Measurements from ENCODE around the gene NDFIP2. TPM values are rescaled to one million over a fixed set of nuclear protein-coding genes. Genes with fewer than 3 reads are reported as not detected.

NDFIP2 gene
- polyA plus RNA-seq, 1 donor (not counting 4 experiments of a cell fraction or from before 2014, with no cell fraction given), result 244 TPM

DNA sequence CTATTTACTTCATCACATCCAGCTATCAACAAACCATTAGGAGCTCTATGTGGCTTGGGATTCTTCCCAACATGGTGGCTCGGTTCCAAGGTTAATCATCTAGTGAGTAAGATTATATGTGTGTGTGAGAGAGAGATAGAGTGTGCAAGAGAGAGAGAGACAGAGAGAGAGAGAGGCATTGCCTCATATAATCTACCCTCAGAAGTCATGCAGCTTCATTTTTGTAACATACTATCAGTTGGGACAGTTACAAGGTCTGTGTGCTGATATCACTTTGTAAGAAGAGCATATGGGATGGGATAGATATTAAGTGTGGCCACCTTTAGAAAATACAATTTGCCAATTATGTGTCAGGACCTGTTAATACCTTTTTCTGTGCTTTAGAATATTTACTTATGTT, 104.1 kb downstream of the NDFIP2 start:
- H3K27ac ChIP-seq (ENCODE audit: control insufficient read depth, insufficient read depth, low read length), result no peak overlapping the region

DNA sequence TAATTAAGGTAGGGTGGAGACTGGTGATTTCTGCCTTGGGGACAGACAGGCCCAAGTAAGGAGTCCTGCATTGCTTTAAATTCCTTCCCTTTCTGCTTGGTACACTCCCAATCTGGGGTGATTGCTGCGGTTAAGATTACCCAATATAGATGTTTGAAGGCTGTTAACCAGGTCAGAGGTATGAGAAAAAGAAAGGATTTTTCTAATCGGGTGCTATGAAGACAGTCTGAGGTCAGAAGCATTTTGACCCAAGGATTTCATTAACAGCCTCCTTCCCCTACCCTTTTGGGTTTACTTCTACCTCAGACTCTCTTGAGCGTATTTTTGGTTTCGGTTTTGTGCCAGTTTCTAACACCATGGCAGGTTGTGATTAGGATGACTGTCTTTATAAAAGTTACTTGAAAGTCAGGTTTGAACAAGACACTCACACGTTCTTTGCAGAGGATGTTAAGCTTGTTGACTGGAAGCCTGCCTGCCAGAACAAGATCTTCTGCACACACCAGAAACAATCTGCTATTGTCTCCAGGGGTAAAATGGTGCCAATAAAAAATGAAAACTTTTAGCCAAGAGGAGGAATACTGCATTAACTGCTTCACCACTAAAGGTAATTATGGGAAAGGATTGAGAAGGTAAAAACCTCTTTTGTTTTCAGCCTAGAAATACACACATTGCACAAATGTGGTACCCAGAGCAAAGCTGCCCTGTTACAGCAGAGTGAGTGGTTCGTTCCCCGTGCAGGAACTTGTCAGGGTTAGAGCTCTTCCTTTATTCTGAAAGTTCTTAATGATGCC, 108.8 kb downstream of the NDFIP2 start:
- Histone ChIP-seq H3K9ac (ENCODE audit: control insufficient read depth, extremely low read depth, insufficient read depth, low read length) (peak overlapping the region; percentile 73), H3K4me2 (ENCODE audit: control insufficient read depth, extremely low read depth, insufficient read depth, low read depth, low read length) (peak overlapping the region; percentile 79), H3K36me3 (ENCODE audit: control insufficient read depth in 2 of 2, extremely low read depth in 1 of 2, insufficient read depth in 2 of 2, low read length in 2 of 2) (peaks cover 0 to 4% of the 10 kb centered on the region in 2 experiments), H3K9me3 (ENCODE audit: control insufficient read depth, low read depth, low read length) (peaks cover 2% of the 10 kb centered on the region), H3K4me3 (ENCODE audit: control insufficient read depth in 2 of 3, extremely low read depth in 1 of 3, insufficient read depth in 2 of 3, low read depth in 1 of 3, low read length in 3 of 3) (peak overlapping the region; percentile 20 to 69 (median 60)), H3K27ac (ENCODE audit: control insufficient read depth, insufficient read depth, low read length) (peak overlapping the region; percentile 91), H3K4me1 (ENCODE audit: control insufficient read depth, extremely low read depth, insufficient read depth, low read length) (peaks cover 41% of the 10 kb centered on the region), H3K9me1 (ENCODE audit: control insufficient read depth, extremely low read depth, insufficient read depth, low read length) (no peaks in the 10 kb centered on the region), H4K20me1 (ENCODE audit: control insufficient read depth, extremely low read depth, insufficient read depth, low read length) (no peaks in the 10 kb centered on the region), H3K27me3 (ENCODE audit: control insufficient read depth, extremely low read depth, insufficient read depth, low read length) (no peaks in the 10 kb centered on the region), H3K79me2 (ENCODE audit: control insufficient read depth, insufficient read depth, low read length) (no peaks in the 10 kb centered on the region), H2AFZ (ENCODE audit: control insufficient read depth, low read length) (peak overlapping the region; percentile 44)
- dilution Hi-C loops (cut with MboI; ENCODE audit: extremely low pct_ligation_motif_present, low sequenced_read_pairs), result no loop called here
- FAIRE-seq (peak; percentile 95), DNase-seq (ENCODE audit: low read depth, low spot score) (no peak)
- TF ChIP-seq EZH2 (IDR thresholded peaks at IDR 0.05; ENCODE audit: low read length), result no peak
- TF ChIP-seq, protein P1, sequence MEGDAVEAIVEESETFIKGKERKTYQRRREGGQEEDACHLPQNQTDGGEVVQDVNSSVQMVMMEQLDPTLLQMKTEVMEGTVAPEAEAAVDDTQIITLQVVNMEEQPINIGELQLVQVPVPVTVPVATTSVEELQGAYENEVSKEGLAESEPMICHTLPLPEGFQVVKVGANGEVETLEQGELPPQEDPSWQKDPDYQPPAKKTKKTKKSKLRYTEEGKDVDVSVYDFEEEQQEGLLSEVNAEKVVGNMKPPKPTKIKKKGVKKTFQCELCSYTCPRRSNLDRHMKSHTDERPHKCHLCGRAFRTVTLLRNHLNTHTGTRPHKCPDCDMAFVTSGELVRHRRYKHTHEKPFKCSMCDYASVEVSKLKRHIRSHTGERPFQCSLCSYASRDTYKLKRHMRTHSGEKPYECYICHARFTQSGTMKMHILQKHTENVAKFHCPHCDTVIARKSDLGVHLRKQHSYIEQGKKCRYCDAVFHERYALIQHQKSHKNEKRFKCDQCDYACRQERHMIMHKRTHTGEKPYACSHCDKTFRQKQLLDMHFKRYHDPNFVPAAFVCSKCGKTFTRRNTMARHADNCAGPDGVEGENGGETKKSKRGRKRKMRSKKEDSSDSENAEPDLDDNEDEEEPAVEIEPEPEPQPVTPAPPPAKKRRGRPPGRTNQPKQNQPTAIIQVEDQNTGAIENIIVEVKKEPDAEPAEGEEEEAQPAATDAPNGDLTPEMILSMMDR (optimal IDR thresholded peaks at IDR 0.05 in 1 of 3, IDR thresholded peaks at IDR 0.05 in 1 of 3, conservative IDR thresholded peaks at IDR 0.05 in 1 of 3; ENCODE audit: extremely low read depth in 1 of 3, insufficient read depth in 2 of 3, low read length in 3 of 3), result no peak

More for the DNA sequence above, 104.1 kb downstream of the NDFIP2 start:
- Histone ChIP-seq H3K36me3 (ENCODE audit: control insufficient read depth in 2 of 2, extremely low read depth in 1 of 2, insufficient read depth in 2 of 2, low read length in 2 of 2) (no peaks in the 10 kb centered on the region), H3K4me2 (ENCODE audit: control insufficient read depth, extremely low read depth, insufficient read depth, low read depth, low read length) (no peak overlapping the region), H3K4me1 (ENCODE audit: control insufficient read depth, extremely low read depth, insufficient read depth, low read length) (peaks cover 21% of the 10 kb centered on the region), H2AFZ (ENCODE audit: control insufficient read depth, low read length) (no peak overlapping the region), H3K4me3 (ENCODE audit: control insufficient read depth in 2 of 3, extremely low read depth in 1 of 3, insufficient read depth in 2 of 3, low read depth in 1 of 3, low read length in 3 of 3) (no peak overlapping the region), H3K9ac (ENCODE audit: control insufficient read depth, extremely low read depth, insufficient read depth, low read length) (no peak overlapping the region), H3K27me3 (ENCODE audit: control insufficient read depth, extremely low read depth, insufficient read depth, low read length) (no peaks in the 10 kb centered on the region), H3K79me2 (ENCODE audit: control insufficient read depth, insufficient read depth, low read length) (no peaks in the 10 kb centered on the region), H3K9me3 (ENCODE audit: control insufficient read depth, low read depth, low read length) (peaks cover 6% of the 10 kb centered on the region), H3K9me1 (ENCODE audit: control insufficient read depth, extremely low read depth, insufficient read depth, low read length) (no peaks in the 10 kb centered on the region), H4K20me1 (ENCODE audit: control insufficient read depth, extremely low read depth, insufficient read depth, low read length) (no peaks in the 10 kb centered on the region)
- dilution Hi-C loops (cut with MboI; ENCODE audit: extremely low pct_ligation_motif_present, low sequenced_read_pairs), result no loop called here
- no peak for DNase-seq (ENCODE audit: low read depth, low spot score)
- TF ChIP-seq, protein P1 (optimal IDR thresholded peaks at IDR 0.05 in 1 of 3, IDR thresholded peaks at IDR 0.05 in 1 of 3, conservative IDR thresholded peaks at IDR 0.05 in 1 of 3; ENCODE audit: extremely low read depth in 1 of 3, insufficient read depth in 2 of 3, low read length in 3 of 3), result no peak
- no peak for TF ChIP-seq EZH2 (IDR thresholded peaks at IDR 0.05; ENCODE audit: low read length)
- no peak for FAIRE-seq
